Small intestine (tissue), 7 donors: ENCODE data around the gene THAP7. TPM values are rescaled to one million over a fixed set of nuclear protein-coding genes. Genes with fewer than 3 reads are reported as not detected.

ENCODE experiments used
- DNase-seq, 2 donors: peaks; one replicate each; pipeline versions ENCODE4 v3.0.0 to v3.0.0-alpha.2; 2013
- FAIRE-seq: peaks from 2 replicates; lab custom pipeline; 2012; peaks lifted over from hg19 to GRCh38; lab: Jason Lieb, UNC
- H3K27ac ChIP-seq, 3 donors: one replicate each; pipeline ENCODE4 v1.5.1; 2013; ENCODE audit warnings: low read length in 2 of 3, mild to moderate bottlenecking in 2 of 3, control low read depth in 1 of 3, inconsistent platforms in 1 of 3, low read depth in 1 of 3, moderate library complexity in 1 of 3
- H3K27me3 ChIP-seq, 3 donors: one replicate each; pipeline ENCODE4 v1.6.1; 2013; ENCODE audit warnings: low read length in 3 of 3, inconsistent platforms in 1 of 3; ENCODE audit not compliant: control insufficient read depth in 3 of 3, insufficient read depth in 3 of 3
- H3K36me3 ChIP-seq, 3 donors: one replicate each; pipeline ENCODE4 v1.6.1; 2013; ENCODE audit warnings: low read length in 3 of 3, inconsistent platforms in 1 of 3, low read depth in 1 of 3, mild to moderate bottlenecking in 1 of 3, moderate library complexity in 1 of 3; ENCODE audit not compliant: control insufficient read depth in 3 of 3, insufficient read depth in 2 of 3
- H3K4me1 ChIP-seq, 3 donors: one replicate each; pipeline ENCODE4 v1.6.1; 2013; ENCODE audit warnings: low read length in 2 of 3, inconsistent platforms in 1 of 3, low read depth in 1 of 3, mild to moderate bottlenecking in 1 of 3, moderate library complexity in 1 of 3; ENCODE audit not compliant: control insufficient read depth in 3 of 3, insufficient read depth in 2 of 3
- H3K4me3 ChIP-seq, 3 donors: one replicate each; pipeline ENCODE4 v1.5.1; 2013; ENCODE audit warnings: low read length in 3 of 3, control low read depth in 1 of 3, inconsistent platforms in 1 of 3, low read depth in 1 of 3, mild to moderate bottlenecking in 1 of 3, moderate library complexity in 1 of 3
- H3K9me3 ChIP-seq, 2 donors: one replicate each; pipeline ENCODE4 v1.6.1; 2013; ENCODE audit warnings: low read depth in 1 of 2, low read length in 1 of 2; ENCODE audit not compliant: control insufficient read depth in 2 of 2, insufficient read depth in 1 of 2
- WGBS, 3 donors: extraction: QIAGEN DNeasy Blood & Tissue Kit; methylation state at CpG; one replicate each; pipeline ENCODE4 v1.1.7; 2013; 5-methylcytosine and 5-hydroxymethylcytosine counted together
- polyA plus RNA-seq, 4 donors: library from polyadenylated mRNA; stranded (reverse) in 3 of 4; unstranded in 1 of 4; fragments of 200-250 nt in 3 of 4; fragments of 120-200 nt in 1 of 4; gene quantifications; one replicate each; pipeline versions ENCODE4 v1.2.1 to v1.2.3, GENCODE V29; 2013
- donor health status: healthy with polysubstance abuse.
- donor health status: control.
- donor health status: control.
- donor health status: Bipolar disorder and iron deficiency.
- donor health status: healthy.

The THAP7 gene
- polyA plus RNA-seq, 4 donors, result 27.0 to 43.2 (median 30.8) TPM

DNA sequence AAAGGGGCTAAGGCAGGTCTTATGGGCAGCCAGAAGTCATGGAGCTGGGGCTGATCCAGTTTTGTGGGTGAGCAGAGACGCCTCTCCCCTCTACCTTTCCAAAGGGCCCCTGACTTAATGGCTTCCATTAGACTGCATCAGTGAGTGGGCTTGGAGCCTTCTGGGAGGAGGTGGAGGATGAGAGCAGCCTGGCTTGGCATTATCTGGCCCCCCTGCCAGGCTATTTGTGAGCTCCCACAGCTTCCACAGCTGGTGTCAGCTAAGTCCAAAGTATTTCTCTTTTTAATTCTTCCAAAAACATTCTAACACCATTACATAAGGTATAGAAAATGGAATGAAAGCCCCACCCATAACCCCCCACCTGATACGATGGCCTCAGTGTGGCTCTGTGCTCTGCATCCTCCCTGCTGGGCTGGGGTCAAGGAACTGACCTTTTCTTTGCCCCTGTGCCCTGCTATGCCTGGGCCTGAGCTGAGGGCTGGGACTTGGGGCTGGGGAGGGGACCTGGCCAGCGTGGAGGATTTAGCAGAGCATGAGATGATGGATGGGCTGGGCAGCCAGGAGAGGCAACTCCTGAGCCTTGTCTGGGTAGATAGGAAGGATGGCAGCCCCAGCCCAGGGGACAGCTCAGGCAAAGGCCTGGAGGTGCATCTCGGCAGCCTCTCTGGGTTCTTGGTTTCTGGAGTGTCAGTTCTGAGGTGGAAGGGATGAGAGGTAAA is 30.8 kb downstream of the THAP7 start:
- Histone ChIP-seq H3K36me3 (no peaks in the 10 kb centered on the region), H3K4me3 (no peak overlapping the region), H3K27ac (no peak overlapping the region), H3K4me1 (no peaks in the 10 kb centered on the region), H3K9me3 (no peaks in the 10 kb centered on the region), H3K27me3 (no peaks in the 10 kb centered on the region)
- no peak for DNase-seq
- WGBS, 3 donors, result 65 to 80% (median 76%) methylated on average over 4 of the region's 4 CpGs
- no peak for FAIRE-seq

DNA sequence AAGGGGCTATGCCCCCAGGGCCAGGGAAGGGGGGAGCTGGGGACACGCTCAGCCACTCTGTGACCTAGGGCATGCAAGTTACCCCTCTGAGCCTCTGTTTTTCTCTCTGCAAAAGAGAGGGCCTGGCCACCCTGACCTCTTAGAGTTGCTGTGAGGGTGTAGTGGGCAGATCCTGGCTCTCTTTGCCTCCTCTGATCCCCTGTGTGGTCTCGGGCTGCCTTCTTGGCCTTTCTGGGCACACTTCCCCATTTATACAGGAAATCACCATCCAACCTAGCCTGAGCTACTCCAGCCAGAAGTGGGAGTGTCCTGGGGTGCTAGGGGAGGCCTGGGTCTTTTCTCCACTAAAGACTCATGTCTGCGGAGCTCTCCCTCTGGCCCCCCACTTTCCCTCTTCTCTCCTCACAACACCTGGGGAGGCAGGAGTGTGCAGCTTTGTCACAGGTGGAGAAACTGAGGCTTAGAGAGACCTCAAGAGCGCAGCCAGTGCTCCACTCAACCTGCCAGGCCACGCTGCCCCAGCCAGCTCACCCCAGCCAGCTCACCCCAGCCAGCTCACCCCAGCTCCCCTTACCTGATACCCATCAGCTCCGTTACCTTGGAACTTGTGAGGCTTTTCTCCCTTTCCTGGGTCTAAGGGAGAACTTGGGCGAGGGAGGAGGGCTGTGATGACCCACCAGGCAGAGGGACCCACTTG is 33.5 kb downstream of the THAP7 start:
- H3K36me3 ChIP-seq, result no peaks in the 10 kb centered on the region
- no peak overlapping the region for H3K4me3 ChIP-seq
- 85 to 88% (median 86%) methylated on average over 6 to 7 of the region's 7 CpGs for WGBS, 3 donors
- DNase-seq (no peak), FAIRE-seq (no peak)
- H3K4me1 ChIP-seq, result peaks cover 0 to 16% (median 0%) of the 10 kb centered on the region in 3 donors
- peaks cover 0 to 13% (median 3%) of the 10 kb centered on the region in 3 donors for H3K27me3 ChIP-seq
- H3K9me3 ChIP-seq, result no peaks in the 10 kb centered on the region
- H3K27ac ChIP-seq, result no peak overlapping the region

DNA sequence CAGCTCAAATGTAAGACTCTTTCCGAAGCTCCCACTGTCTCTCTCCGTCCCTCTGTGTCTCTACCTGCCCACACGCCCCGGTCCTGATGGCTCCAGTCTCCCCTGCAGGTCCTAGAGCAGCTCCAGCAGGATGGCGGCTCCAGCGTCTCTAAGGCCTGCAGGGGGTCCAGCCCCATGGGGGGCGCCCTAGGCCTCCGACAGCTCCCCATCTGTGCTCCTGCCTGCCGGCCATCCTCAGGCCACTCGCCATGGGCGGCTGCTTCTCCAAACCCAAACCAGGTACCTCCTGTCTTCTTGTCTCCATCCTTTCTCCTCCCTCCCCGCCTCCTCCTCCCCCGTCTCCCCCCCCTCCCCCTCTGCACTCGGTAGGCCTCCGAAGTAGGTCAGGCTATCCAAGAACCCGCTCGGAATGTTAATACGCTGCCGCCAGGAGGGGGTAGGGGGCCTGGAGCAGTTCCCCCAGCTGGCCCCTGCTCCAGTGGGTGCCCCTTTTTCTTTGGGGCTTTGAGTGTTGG is 34.2 kb downstream of the THAP7 start:
- peaks cover 0 to 13% (median 3%) of the 10 kb centered on the region in 3 donors for H3K27me3 ChIP-seq
- H3K9me3 ChIP-seq, result no peaks in the 10 kb centered on the region
- WGBS, 3 donors, result 67 to 84% (median 80%) methylated on average over 16 to 19 of the region's 19 CpGs
- DNase-seq (no peak), FAIRE-seq (no peak)
- H3K4me3 ChIP-seq, result no peak overlapping the region
- no peaks in the 10 kb centered on the region for H3K36me3 ChIP-seq
- no peak overlapping the region for H3K27ac ChIP-seq
- peaks cover 0 to 16% (median 0%) of the 10 kb centered on the region in 3 donors for H3K4me1 ChIP-seq

DNA sequence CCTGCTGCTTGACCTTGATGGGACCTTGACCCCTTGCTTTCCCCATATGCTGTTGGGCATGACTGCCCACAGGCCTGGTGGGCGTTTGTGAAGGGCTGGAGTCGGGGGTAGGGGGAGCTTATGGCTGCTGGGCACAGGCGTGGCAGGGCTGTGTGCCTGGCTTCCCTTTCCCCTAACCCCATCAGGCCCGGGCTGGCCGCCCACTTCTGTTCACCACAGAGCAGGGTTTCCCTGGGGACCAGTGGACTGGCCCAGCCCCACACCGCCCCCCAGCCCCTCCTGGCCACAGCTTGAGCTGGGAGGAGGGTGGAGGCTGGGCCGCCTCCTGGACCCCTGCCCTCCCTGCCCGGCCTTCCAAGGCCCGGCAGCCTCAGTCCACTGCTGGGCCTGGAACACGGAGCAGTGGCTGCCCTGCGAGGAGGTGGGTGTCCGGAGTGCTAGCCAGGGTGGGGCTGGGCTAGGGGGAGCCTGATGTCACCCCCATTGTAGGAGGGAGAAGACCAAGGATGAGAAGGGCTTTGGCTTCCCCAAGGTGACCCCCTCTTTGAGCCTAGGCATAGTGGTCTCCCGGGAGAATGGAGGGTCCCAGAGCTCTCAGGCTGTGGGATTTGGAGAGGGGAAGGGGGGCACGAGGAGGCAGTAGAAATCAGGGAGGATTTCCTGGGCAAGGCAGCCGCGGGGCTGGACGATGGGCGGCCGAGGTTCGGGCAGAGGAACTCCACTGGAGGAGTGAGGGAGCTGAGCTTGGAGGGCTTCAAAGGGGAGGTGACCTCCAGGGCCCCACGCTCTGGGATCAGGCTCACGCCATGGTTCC is 34.8 kb downstream of the THAP7 start, which contains the start of gene AIFM3:
Gene AIFM3 (plus strand): TSS at position 373 of the 814 bp plus-strand sequence. CDS start 690 bp downstream, outside the sequence.
- FAIRE-seq (no peak), DNase-seq (no peak)
- no peak within 1 kb of the TSS for H3K27ac ChIP-seq

DNA sequence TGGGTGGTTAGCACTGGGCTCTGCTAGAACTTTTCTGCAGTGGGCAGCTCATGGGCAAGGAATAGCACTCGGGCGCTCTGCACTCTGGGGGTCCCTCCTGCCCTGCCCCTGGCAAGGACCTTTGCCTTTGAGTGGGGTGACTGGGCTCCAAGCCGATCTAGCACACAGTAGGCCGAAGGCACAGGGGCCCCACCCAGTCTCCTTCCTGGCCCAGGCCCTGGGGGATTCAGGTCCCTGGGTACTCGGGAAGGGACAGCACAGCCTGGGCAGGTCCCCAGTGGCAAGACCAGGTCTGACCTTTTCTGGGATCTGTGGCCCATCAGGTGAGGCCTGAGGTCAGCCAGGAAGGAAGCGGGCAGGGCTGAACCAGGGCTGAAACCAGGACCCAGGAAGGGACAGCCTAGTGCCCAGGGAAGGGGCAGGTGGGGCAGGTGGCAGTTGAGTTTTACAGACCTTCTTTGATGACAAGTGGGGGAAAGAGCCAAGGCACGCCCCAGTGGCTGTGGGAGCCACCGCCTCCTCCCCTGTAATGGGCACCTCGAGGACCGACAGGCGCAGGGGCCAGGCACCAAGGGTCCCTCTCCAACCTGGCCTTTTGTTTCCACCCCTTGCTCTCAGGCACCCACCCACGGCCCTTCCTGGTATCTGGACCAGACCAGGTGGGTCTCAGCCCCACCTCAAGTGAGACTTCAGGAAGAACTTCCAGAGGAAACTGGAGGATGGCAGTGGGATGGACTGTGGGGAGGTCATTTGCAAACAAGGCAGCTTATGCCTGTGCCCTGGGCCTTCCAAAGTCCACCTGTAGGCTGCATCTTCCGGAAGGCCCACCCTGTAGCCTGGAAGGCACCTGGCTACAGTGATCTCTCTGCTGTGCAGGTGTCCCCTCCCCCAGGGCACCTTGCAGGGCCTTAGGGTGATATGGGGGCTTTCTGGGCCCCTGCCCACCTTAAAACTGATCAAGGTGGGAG is 35.7 kb downstream of the THAP7 start:
- Histone ChIP-seq H3K4me3 (no peak overlapping the region), H3K4me1 (peaks cover 0 to 22% (median 0%) of the 10 kb centered on the region in 3 donors), H3K36me3 (no peaks in the 10 kb centered on the region), H3K9me3 (no peaks in the 10 kb centered on the region), H3K27me3 (peaks cover 0 to 13% (median 3%) of the 10 kb centered on the region in 3 donors), H3K27ac (no peak overlapping the region)
- 28 to 70% (median 52%) methylated on average over 13 of the region's 13 CpGs for WGBS, 3 donors
- DNase-seq (no peak), FAIRE-seq (no peak)

More for the DNA sequence above, 34.8 kb downstream of the THAP7 start, which contains the start of gene AIFM3:
- WGBS, 3 donors, result 72% methylated on average over 21 to 22 of the region's 22 CpGs
- no peaks in the 10 kb centered on the region for H3K9me3 ChIP-seq
- no peaks in the 10 kb centered on the region for H3K36me3 ChIP-seq
- no peak within 1 kb of the TSS for H3K4me3 ChIP-seq
- peaks cover 0 to 13% (median 3%) of the 10 kb centered on the region in 3 donors for H3K27me3 ChIP-seq
- peaks cover 0 to 16% (median 0%) of the 10 kb centered on the region in 3 donors for H3K4me1 ChIP-seq

DNA sequence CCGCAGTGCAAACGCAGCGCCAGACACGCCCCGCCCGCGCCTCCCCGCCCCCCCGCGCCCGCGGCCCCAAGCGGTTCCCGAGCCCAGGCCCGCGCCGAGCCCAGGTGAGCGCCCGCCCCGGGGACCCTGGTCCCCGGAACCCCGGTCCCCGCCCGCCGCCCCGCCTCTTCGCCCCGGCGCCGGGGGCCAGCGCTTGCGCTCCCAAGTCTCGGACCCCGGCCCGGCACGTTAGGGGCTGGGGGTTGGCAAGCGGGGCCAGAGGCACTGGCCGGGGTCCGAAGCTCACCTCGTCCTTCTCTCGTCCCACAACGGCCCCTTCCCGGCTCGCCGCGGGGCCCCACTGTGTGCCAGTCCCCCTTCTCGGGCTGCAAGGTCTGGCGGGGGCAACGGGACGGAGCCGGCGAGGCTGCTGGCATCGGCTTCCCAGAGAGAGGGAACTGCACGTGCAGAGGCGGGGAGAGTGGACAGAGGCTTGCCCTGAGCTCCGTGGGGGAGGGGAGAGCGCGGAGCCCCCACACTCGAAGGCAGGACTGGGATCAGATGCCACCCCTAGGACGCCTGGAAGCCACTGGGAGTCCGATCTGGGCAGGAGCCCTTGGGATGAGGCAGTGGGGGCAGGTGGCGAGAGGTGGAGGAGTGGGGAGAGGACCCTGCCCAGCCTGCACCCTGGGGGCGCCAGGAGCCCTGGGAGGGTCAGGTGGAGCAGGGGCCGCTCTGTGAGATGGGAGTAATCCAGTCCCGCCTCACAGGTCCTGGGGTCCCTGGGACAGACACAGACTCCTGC is 36.6 kb downstream of the THAP7 start:
- peak in 1 of 2 donors; percentile 50 for DNase-seq
- Histone ChIP-seq H3K4me3 (peak overlapping the region in 2 of 3 donors; percentile 31 to 55), H3K9me3 (no peaks in the 10 kb centered on the region), H3K36me3 (no peaks in the 10 kb centered on the region), H3K27ac (no peak overlapping the region), H3K27me3 (peaks cover 0 to 13% (median 3%) of the 10 kb centered on the region in 3 donors), H3K4me1 (peaks cover 0 to 22% (median 0%) of the 10 kb centered on the region in 3 donors)
- 9 to 12% (median 9%) methylated on average over 43 to 65 of the region's 65 CpGs for WGBS, 3 donors
- no peak for FAIRE-seq

DNA sequence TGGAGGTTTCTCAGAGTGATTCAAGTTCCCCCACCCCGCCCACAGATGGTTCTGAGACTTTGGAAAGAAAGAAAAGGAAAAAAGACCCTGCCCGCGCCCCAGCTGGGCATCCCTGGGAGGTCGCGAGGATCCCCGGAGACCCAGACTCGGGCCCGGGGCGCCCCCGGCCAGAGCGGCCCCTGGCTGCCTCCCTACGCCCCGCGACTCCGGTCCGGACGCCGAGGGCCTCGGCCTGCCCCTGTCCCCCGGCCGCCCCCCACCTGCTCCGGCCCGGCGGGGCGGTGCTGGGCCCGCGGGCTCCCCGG is 37.2 kb downstream of the THAP7 start:
- Histone ChIP-seq H3K27me3 (peaks cover 0 to 13% (median 3%) of the 10 kb centered on the region in 3 donors), H3K36me3 (peaks cover 0 to 2% (median 0%) of the 10 kb centered on the region in 3 donors), H3K9me3 (no peaks in the 10 kb centered on the region), H3K4me3 (peak overlapping the region in 2 of 3 donors; percentile 39 to 55), H3K27ac (no peak overlapping the region), H3K4me1 (peaks cover 0 to 22% (median 0%) of the 10 kb centered on the region in 3 donors)
- 0 to 10% (median 4%) methylated on average over 1 to 28 of the region's 28 CpGs for WGBS, 3 donors
- DNase-seq, result no peak
- FAIRE-seq, result no peak
